Measurements from ENCODE around the gene ERCC4. TPM values are rescaled to one million over a fixed set of nuclear protein-coding genes. Genes with fewer than 3 reads are reported as not detected.
A peak's percentile ranks its signal among the peaks of the same experiment; 100 is the strongest.

ERCC4 gene
- polyA plus RNA-seq, 3 donors: 11.5 to 21.0 (median 14.5) TPM

- no peak for DNase-seq
Measured at GRCh38 chr16:13944816-13945215, 24.9 kb downstream of the ERCC4 start.

GRCh38 chr16:13945744-13946485 lies 26.0 kb downstream of the ERCC4 start:
- no peak for DNase-seq

- no peak for DNase-seq
Measured at GRCh38 chr16:13948086-13948485, 28.1 kb downstream of the ERCC4 start.

GRCh38 chr16:13950821-13951547 lies 31.0 kb downstream of the ERCC4 start:
- no peak for DNase-seq

GRCh38 chr16:13951611-13952010 lies 31.7 kb downstream of the ERCC4 start:
- no peak for DNase-seq

GRCh38 chr16:13953501-13953900 lies 33.5 kb downstream of the ERCC4 start:
- no peak for DNase-seq

- DNase-seq: no peak
Measured at GRCh38 chr16:13956635-13957196, 36.8 kb downstream of the ERCC4 start.

- DNase-seq: peak; percentile 79
Measured at GRCh38 chr16:13957197-13958078, 37.5 kb downstream of the ERCC4 start.

GRCh38 chr16:13958474-13958873 lies 38.5 kb downstream of the ERCC4 start:
- no peak for DNase-seq

GRCh38 chr16:13959626-13960025 lies 39.7 kb downstream of the ERCC4 start:
- no peak for DNase-seq

- peak; percentile 61 for DNase-seq
Measured at GRCh38 chr16:13961099-13961811, 41.3 kb downstream of the ERCC4 start.

GRCh38 chr16:13962232-13962631 lies 42.3 kb downstream of the ERCC4 start:
- no peak for DNase-seq

GRCh38 chr16:13968835-13969234 lies 48.9 kb downstream of the ERCC4 start:
- DNase-seq: no peak

- DNase-seq: no peak
Measured at GRCh38 chr16:13969711-13970110, 49.8 kb downstream of the ERCC4 start.

GRCh38 chr16:13970708-13971422 lies 50.9 kb downstream of the ERCC4 start:
- DNase-seq: no peak

GRCh38 chr16:13973321-13974023 lies 53.5 kb downstream of the ERCC4 start:
- no peak for DNase-seq

GRCh38 chr16:13977177-13977576 lies 57.2 kb downstream of the ERCC4 start:
- DNase-seq: no peak

- no peak for DNase-seq
Measured at GRCh38 chr16:13982451-13982850, 62.5 kb downstream of the ERCC4 start.

- no peak for DNase-seq
Measured at GRCh38 chr16:13983625-13984024, 63.7 kb downstream of the ERCC4 start.

GRCh38 chr16:13984794-13985193 lies 64.8 kb downstream of the ERCC4 start:
- DNase-seq: no peak

Data from renal pelvis (tissue), 4 donors.